ENCODE data around the gene MGAT4C. TPM values are rescaled to one million over a fixed set of nuclear protein-coding genes. Genes with fewer than 3 reads are reported as not detected.

Gene MGAT4C
- total RNA-seq (2021; fragmentation: NEBNext Ultra II Directional; extraction: Animal tissue kit (Norgen Biotek cat#: 25700)) (2.5 and 3.0 TPM in 2 replicates), polyA plus RNA-seq (2011; rRNA removed) (0.64 and 1.6 TPM in 2 replicates), polyA minus RNA-seq (2011; rRNA and poly(A)+ RNA removed) (3.0 and 5.8 TPM in 2 replicates)
- 1.3 TPM for polyA plus RNA-seq (2011; cell fraction: cytosol; rRNA removed)
- 0.58 TPM for polyA plus RNA-seq (2011; cell fraction: nucleus; rRNA removed)
- polyA plus RNA-seq (2012, experiment 1 of 2) = 0.93 to 1.8 TPM (median 1.4 TPM) in 4 replicates
- polyA plus RNA-seq (2012, experiment 2 of 2) = 0.21 TPM
- polyA plus RNA-seq (2013, experiment 1 of 2) = 3.1 TPM
- polyA plus RNA-seq (2013, experiment 2 of 2) = 3.2 TPM
- polyA minus RNA-seq (2011; cell fraction: cytosol; rRNA and poly(A)+ RNA removed) = 0.66 TPM
- 5.9 TPM for polyA minus RNA-seq (2011; cell fraction: nucleus; rRNA and poly(A)+ RNA removed)
- long read RNA-seq, experiment 1, full-length matches to known transcripts = 2 of 10 reads
- long read RNA-seq, experiment 1, partial matches to known transcripts = 3 of 10 reads
- long read RNA-seq, experiment 1, other reads (novel, unspliced or antisense) = 5 of 10 reads
- long read RNA-seq, experiment 2 = 0 reads

- H2BK20ac ChIP-seq (ENCODE audit: low read length) = no peak within 1 kb of the TSS
- TF ChIP-seq SIN3A (conservative IDR thresholded peaks at IDR 0.05 in 1 of 2, IDR thresholded peaks at IDR 0.05 in 1 of 2; ENCODE audit: low read depth in 1 of 2, low read length in 2 of 2) (no peak), YY1 (IDR thresholded peaks at IDR 0.05; ENCODE audit: low read depth, low read length) (no peak), USF2 (IDR thresholded peaks at IDR 0.05; ENCODE audit: low read length) (no peak), SAP30 (IDR thresholded peaks at IDR 0.05; ENCODE audit: insufficient read depth, insufficient replicate concordance, low read length) (no peak), RFX5 (IDR thresholded peaks at IDR 0.05; ENCODE audit: borderline replicate concordance, low read depth, low read length) (no peak), NRF1 (IDR thresholded peaks at IDR 0.05; ENCODE audit: low read depth, low read length) (no peak), POLR2AphosphoS5 (IDR thresholded peaks at IDR 0.05; ENCODE audit: low read depth, low read length) (no peak), CHD2 (IDR thresholded peaks at IDR 0.05; ENCODE audit: low read length) (no peak), CHD1 (IDR thresholded peaks at IDR 0.05; ENCODE audit: low read depth, low read length) (no peak), RAD21 (IDR thresholded peaks at IDR 0.05 in 1 of 2, conservative IDR thresholded peaks at IDR 0.05 in 1 of 2; ENCODE audit: low read depth in 2 of 2, low read length in 2 of 2) (no peak)
These were observed at the start of gene MGAT4C for GRCh38 chr12:86256163-86256562. TSS of gene MGAT4C (minus strand) at chr12:86256391.

More at GRCh38 chr12:86256163-86256562, at the start of gene MGAT4C:
- no peaks in the 10 kb centered on the region for H3K27me3 ChIP-seq (replicated peaks in 1 of 4; ENCODE audit: control insufficient read depth in 3 of 4, extremely low read depth in 1 of 4, insufficient read depth in 3 of 4, low read length in 3 of 4)
- H4K5ac ChIP-seq (ENCODE audit: insufficient read length, low read depth, low read length) = no peak within 1 kb of the TSS
- no peak within 1 kb of the TSS for H2BK12ac ChIP-seq (ENCODE audit: low read depth, low read length)
- H3K14ac ChIP-seq (ENCODE audit: insufficient read length) = no peak within 1 kb of the TSS
- H3K56ac ChIP-seq (replicated peaks; ENCODE audit: insufficient read length, low read depth, low read length) = no peak within 1 kb of the TSS
- H3K4me1 ChIP-seq (replicated peaks in 1 of 4; ENCODE audit: control insufficient read depth in 3 of 4, insufficient read depth in 4 of 4, low read length in 3 of 4) = 0 out of 7 replicates have a peak, but pooled peaks cover 0 to 2% (median 0%) of the 10 kb centered on the region in 4 experiments
- H3K27ac ChIP-seq (ENCODE audit: low read depth, low read length) = no peak within 1 kb of the TSS
- no peak within 1 kb of the TSS for H3K4ac ChIP-seq (replicated peaks; ENCODE audit: insufficient read length, low read depth, low read length)
- H4K20me1 ChIP-seq (replicated peaks in 1 of 2; ENCODE audit: control insufficient read depth in 1 of 2, insufficient read depth in 2 of 2, low read length in 2 of 2) = no peaks in the 10 kb centered on the region
- H3K36me3 ChIP-seq (ENCODE audit: control insufficient read depth in 2 of 4, insufficient read depth in 4 of 4, low read length in 3 of 4) = no peaks in the 10 kb centered on the region
- no peak within 1 kb of the TSS for H3K4me2 ChIP-seq (ENCODE audit: insufficient read depth in 1 of 2, low read depth in 2 of 2, low read length in 2 of 2)
- H3K9me3 ChIP-seq (ENCODE audit: insufficient read depth in 2 of 2, low read depth in 1 of 2, low read length in 1 of 2) = no peaks in the 10 kb centered on the region
- FAIRE-seq = no peak
- no peak within 1 kb of the TSS for H2AK5ac ChIP-seq (ENCODE audit: low read depth, low read length)
- H3K4me3 ChIP-seq (ENCODE audit: extremely low read depth in 1 of 4, insufficient read depth in 2 of 4, low read depth in 3 of 4, low read length in 4 of 4) = no peak within 1 kb of the TSS
- no peak within 1 kb of the TSS for H3K23ac ChIP-seq (ENCODE audit: insufficient read length)
- H2BK120ac ChIP-seq (replicated peaks; ENCODE audit: low read depth, low read length) = no peak within 1 kb of the TSS
- H3K23me2 ChIP-seq (ENCODE audit: low read depth, low read length) = no peaks in the 10 kb centered on the region
- H2AFZ ChIP-seq (ENCODE audit: low read length) = no peak within 1 kb of the TSS
- ChIA-PET POLR2A (ENCODE audit: partially characterized antibody) (interaction anchor here (0.5 kb wide), 1 partner anchor 645 kb away, joined by 3 read pairs; no protein-coding TSS in a partner anchor), CTCF (ENCODE audit: partially characterized antibody) (interaction anchor here (0.7 kb wide), 1 partner anchor 955 kb away, joined by 3 read pairs; no protein-coding TSS in a partner anchor)
- WGBS, 2 experiments (ENCODE audit: extremely low coverage in 1 of 2, insufficient coverage in 1 of 2, insufficient read length in 1 of 2, insufficient replicate concordance in 2 of 2, low coverage in 1 of 2, low lambda C conversion rate in 2 of 2, missing lambda C conversion rate in 1 of 2) = 79% methylated on average over 3 of the region's 3 CpGs; no CpG with 5 or more reads in 1 of the 2 experiments
- no peaks in the 10 kb centered on the region for H3K79me2 ChIP-seq (ENCODE audit: control insufficient read depth in 1 of 2, insufficient read depth in 2 of 2, low read length in 2 of 2)
- no peak within 1 kb of the TSS for H4K8ac ChIP-seq (ENCODE audit: extremely low read depth, insufficient read depth, low read length)
- H2BK5ac ChIP-seq (ENCODE audit: low read depth, low read length) = no peak within 1 kb of the TSS
- no peak within 1 kb of the TSS for H2BK15ac ChIP-seq (ENCODE audit: low read length)
- H3K9ac ChIP-seq (replicated peaks in 1 of 4; ENCODE audit: extremely low read depth in 1 of 4, low read depth in 3 of 4, low read length in 3 of 4) = no peak within 1 kb of the TSS
- no peaks in the 10 kb centered on the region for H3K79me1 ChIP-seq (ENCODE audit: low read depth, low read length)
- DNase-seq (ENCODE audit: low read depth in 1 of 2, low spot score in 2 of 2) = no peak
- H4K91ac ChIP-seq (replicated peaks; ENCODE audit: insufficient read length, low read length) = no peak within 1 kb of the TSS
- no peak within 1 kb of the TSS for H3K18ac ChIP-seq (ENCODE audit: extremely low read depth, low read length)

All from H1 (cell line).